ENCODE data around the gene VARS2. TPM values are rescaled to one million over a fixed set of nuclear protein-coding genes. Genes with fewer than 3 reads are reported as not detected.

VARS2 gene
- total and polyA plus RNA-seq, 3 donors from 2014 or later = 31.4 to 45.5 (median 36.5) TPM

GRCh38 chr6:30888816-30889495 is 25.1 kb upstream of the VARS2 start:
- 83 to 86% methylated on average over 18 of the region's 18 CpGs for WGBS, 2 donors
- no peaks in the 10 kb centered on the region for H3K9me3 ChIP-seq
- H3K4me3 ChIP-seq = no peak overlapping the region
- no peak overlapping the region for H3K27ac ChIP-seq
- no peaks in the 10 kb centered on the region for H3K27me3 ChIP-seq
- H3K4me1 ChIP-seq = peaks cover 20% of the 10 kb centered on the region
- intact Hi-C loops (cut with DNase I; ENCODE audit: low total_unique reads) = no loop called here
- no peak for TF ChIP-seq CTCF (IDR thresholded peaks at IDR 0.05)
- no peak for TF ChIP-seq POLR2A (IDR thresholded peaks at IDR 0.05)
- DNase-seq = no peak
- H3K36me3 ChIP-seq (ENCODE audit: low read depth, missing control alignments) = no peaks in the 10 kb centered on the region

- Histone ChIP-seq H3K4me3 (no peak overlapping the region), H3K36me3 (ENCODE audit: low read depth, missing control alignments) (no peaks in the 10 kb centered on the region), H3K4me1 (peaks cover 20% of the 10 kb centered on the region)
Measured at GRCh38 chr6:30889496-30889885, 24.5 kb upstream of the VARS2 start.

GRCh38 chr6:30889921-30890645 is 24.0 kb upstream of the VARS2 start:
- no peak for DNase-seq
- WGBS, 2 donors = 78 to 81% methylated on average over 14 of the region's 14 CpGs
- Histone ChIP-seq H3K4me3 (no peak overlapping the region), H3K4me1 (peaks cover 19% of the 10 kb centered on the region), H3K36me3 (ENCODE audit: low read depth, missing control alignments) (no peaks in the 10 kb centered on the region), H3K27ac (no peak overlapping the region), H3K9me3 (no peaks in the 10 kb centered on the region), H3K27me3 (no peaks in the 10 kb centered on the region)
- TF ChIP-seq CTCF (IDR thresholded peaks at IDR 0.05) (no peak), POLR2A (IDR thresholded peaks at IDR 0.05) (no peak)
- intact Hi-C loops (cut with DNase I; ENCODE audit: low total_unique reads) = no loop called here

More at GRCh38 chr6:30889496-30889885, 24.5 kb upstream of the VARS2 start:
- H3K9me3 ChIP-seq = no peaks in the 10 kb centered on the region
- no peak for DNase-seq
- 58 to 78% methylated on average over 4 of the region's 4 CpGs for WGBS, 2 donors
- TF ChIP-seq POLR2A (IDR thresholded peaks at IDR 0.05) = no peak
- no peak for TF ChIP-seq CTCF (IDR thresholded peaks at IDR 0.05)
- no peaks in the 10 kb centered on the region for H3K27me3 ChIP-seq
- intact Hi-C loops (cut with DNase I; ENCODE audit: low total_unique reads) = no loop called here
- H3K27ac ChIP-seq = no peak overlapping the region

- no peak for DNase-seq
- intact Hi-C loops (cut with DNase I; ENCODE audit: low total_unique reads) = no loop called here
- 73 to 87% methylated on average over 9 to 12 of the region's 12 CpGs for WGBS, 2 donors
Measured at GRCh38 chr6:30890646-30891449, 23.2 kb upstream of the VARS2 start.

GRCh38 chr6:30891450-30891723 is 22.7 kb upstream of the VARS2 start:
- no peaks in the 10 kb centered on the region for H3K36me3 ChIP-seq (ENCODE audit: low read depth, missing control alignments)

More at GRCh38 chr6:30890646-30891449, 23.2 kb upstream of the VARS2 start:
- peaks cover 12% of the 10 kb centered on the region for H3K4me1 ChIP-seq
- TF ChIP-seq POLR2A (IDR thresholded peaks at IDR 0.05) = no peak
- H3K36me3 ChIP-seq (ENCODE audit: low read depth, missing control alignments) = no peaks in the 10 kb centered on the region
- H3K4me3 ChIP-seq = no peak overlapping the region
- H3K27ac ChIP-seq = no peak overlapping the region
- H3K9me3 ChIP-seq = no peaks in the 10 kb centered on the region
- H3K27me3 ChIP-seq = no peaks in the 10 kb centered on the region

More at GRCh38 chr6:30891450-30891723, 22.7 kb upstream of the VARS2 start:
- TF ChIP-seq CTCF (IDR thresholded peaks at IDR 0.05) = no peak
- no peak for TF ChIP-seq POLR2A (IDR thresholded peaks at IDR 0.05)
- H3K27ac ChIP-seq = no peak overlapping the region
- no peak for DNase-seq
- H3K27me3 ChIP-seq = no peaks in the 10 kb centered on the region
- no peaks in the 10 kb centered on the region for H3K9me3 ChIP-seq
- no peak overlapping the region for H3K4me3 ChIP-seq
- WGBS, 2 donors = 94 to 98% methylated on average over 4 of the region's 4 CpGs
- H3K4me1 ChIP-seq = peaks cover 6% of the 10 kb centered on the region
- intact Hi-C loops (cut with DNase I; ENCODE audit: low total_unique reads) = no loop called here
